Measurements from ENCODE around the gene EHF. TPM values are rescaled to one million over a fixed set of nuclear protein-coding genes. Genes with fewer than 3 reads are reported as not detected.

Gene EHF
- total RNA-seq, result not detected

GRCh38 chr11:34620820-34621792 is at the start of gene EHF:
Gene EHF, plus strand, starts transcription at chr11:34621093. Its CDS starts 21,538 bp downstream, at chr11:34642631.
- Mint-ChIP-seq H3K4me3 (no peak within 1 kb of the TSS), H3K27ac (no peak within 1 kb of the TSS), H3K4me1 (ENCODE audit: low read depth) (peaks cover 7% of the 10 kb centered on the region), H3K9me3 (no peaks in the 10 kb centered on the region), H3K36me3 (ENCODE audit: insufficient read depth in 2 of 2) (peaks cover 0 to 2% of the 10 kb centered on the region in 2 donors), H3K27me3 (ENCODE audit: low read depth) (peaks cover 68% of the 10 kb centered on the region)
- ATAC-seq (replicated peaks in 1 of 2) (no peak), DNase-seq (no peak)

- no peak overlapping the region for H3K27ac Mint-ChIP-seq
- no peak overlapping the region for H3K4me3 Mint-ChIP-seq
- no peak for DNase-seq
- peaks cover 13% of the 10 kb centered on the region for H3K4me1 Mint-ChIP-seq (ENCODE audit: low read depth)
- peak in 1 of 2 donors; percentile 53 for ATAC-seq (replicated peaks in 1 of 2)
- H3K27me3 Mint-ChIP-seq (ENCODE audit: low read depth), result peaks cover 65% of the 10 kb centered on the region
- no peaks in the 10 kb centered on the region for H3K36me3 Mint-ChIP-seq (ENCODE audit: insufficient read depth in 2 of 2)
- no peaks in the 10 kb centered on the region for H3K9me3 Mint-ChIP-seq
Observed at GRCh38 chr11:34573537-34573936, 47.4 kb upstream of the EHF start.

GRCh38 chr11:34575261-34575660 is 45.6 kb upstream of the EHF start:
- Mint-ChIP-seq H3K27me3 (ENCODE audit: low read depth) (peaks cover 64% of the 10 kb centered on the region), H3K4me3 (no peak overlapping the region), H3K36me3 (ENCODE audit: insufficient read depth in 2 of 2) (no peaks in the 10 kb centered on the region), H3K4me1 (ENCODE audit: low read depth) (peaks cover 9% of the 10 kb centered on the region), H3K27ac (no peak overlapping the region), H3K9me3 (no peaks in the 10 kb centered on the region)
- DNase-seq, result no peak
- no peak for ATAC-seq (replicated peaks in 1 of 2)

- Mint-ChIP-seq H3K4me1 (ENCODE audit: low read depth) (peaks cover 5% of the 10 kb centered on the region), H3K9me3 (no peaks in the 10 kb centered on the region), H3K27ac (no peak overlapping the region), H3K27me3 (ENCODE audit: low read depth) (peaks cover 63% of the 10 kb centered on the region), H3K36me3 (ENCODE audit: insufficient read depth in 2 of 2) (no peaks in the 10 kb centered on the region), H3K4me3 (no peak overlapping the region)
- DNase-seq (no peak), ATAC-seq (replicated peaks in 1 of 2) (no peak)
Observed at GRCh38 chr11:34575671-34576070, 45.2 kb upstream of the EHF start.

- H3K4me3 Mint-ChIP-seq, result no peak overlapping the region
- peaks cover 68% of the 10 kb centered on the region for H3K27me3 Mint-ChIP-seq (ENCODE audit: low read depth)
- H3K36me3 Mint-ChIP-seq (ENCODE audit: insufficient read depth in 2 of 2), result no peaks in the 10 kb centered on the region
- ATAC-seq (replicated peaks in 1 of 2) (no peak), DNase-seq (no peak)
- no peaks in the 10 kb centered on the region for H3K4me1 Mint-ChIP-seq (ENCODE audit: low read depth)
- H3K27ac Mint-ChIP-seq, result no peak overlapping the region
- no peaks in the 10 kb centered on the region for H3K9me3 Mint-ChIP-seq
Observed at GRCh38 chr11:34576331-34576730, 44.6 kb upstream of the EHF start.

- no peak for ATAC-seq (replicated peaks in 1 of 2)
- no peak overlapping the region for H3K4me3 Mint-ChIP-seq
Observed at GRCh38 chr11:34583818-34584217, 37.1 kb upstream of the EHF start.

GRCh38 chr11:34585304-34585734 is 35.6 kb upstream of the EHF start:
- peaks cover 84% of the 10 kb centered on the region for H3K27me3 Mint-ChIP-seq (ENCODE audit: low read depth)

More at GRCh38 chr11:34583818-34584217, 37.1 kb upstream of the EHF start:
- no peak for DNase-seq
- H3K36me3 Mint-ChIP-seq (ENCODE audit: insufficient read depth in 2 of 2), result no peaks in the 10 kb centered on the region
- H3K27ac Mint-ChIP-seq, result no peak overlapping the region
- no peaks in the 10 kb centered on the region for H3K9me3 Mint-ChIP-seq
- peaks cover 82% of the 10 kb centered on the region for H3K27me3 Mint-ChIP-seq (ENCODE audit: low read depth)
- peaks cover 11% of the 10 kb centered on the region for H3K4me1 Mint-ChIP-seq (ENCODE audit: low read depth)

GRCh38 chr11:34585735-34586487 is 35.0 kb upstream of the EHF start:
- Mint-ChIP-seq H3K4me3 (no peak overlapping the region), H3K27ac (no peak overlapping the region)

More at GRCh38 chr11:34585304-34585734, 35.6 kb upstream of the EHF start:
- no peak for ATAC-seq (replicated peaks in 1 of 2)
- no peak for DNase-seq
- Mint-ChIP-seq H3K4me1 (ENCODE audit: low read depth) (peaks cover 11% of the 10 kb centered on the region), H3K27ac (no peak overlapping the region), H3K36me3 (ENCODE audit: insufficient read depth in 2 of 2) (no peaks in the 10 kb centered on the region), H3K9me3 (no peaks in the 10 kb centered on the region), H3K4me3 (no peak overlapping the region)

GRCh38 chr11:34586488-34587281 is 34.2 kb upstream of the EHF start:
- peaks cover 11% of the 10 kb centered on the region for H3K4me1 Mint-ChIP-seq (ENCODE audit: low read depth)
- ATAC-seq (replicated peaks in 1 of 2), result no peak
- H3K9me3 Mint-ChIP-seq, result no peaks in the 10 kb centered on the region
- no peak overlapping the region for H3K4me3 Mint-ChIP-seq
- H3K27ac Mint-ChIP-seq, result no peak overlapping the region
- peaks cover 78% of the 10 kb centered on the region for H3K27me3 Mint-ChIP-seq (ENCODE audit: low read depth)
- no peaks in the 10 kb centered on the region for H3K36me3 Mint-ChIP-seq (ENCODE audit: insufficient read depth in 2 of 2)
- no peak for DNase-seq

More at GRCh38 chr11:34585735-34586487, 35.0 kb upstream of the EHF start:
- peaks cover 11% of the 10 kb centered on the region for H3K4me1 Mint-ChIP-seq (ENCODE audit: low read depth)
- H3K36me3 Mint-ChIP-seq (ENCODE audit: insufficient read depth in 2 of 2), result no peaks in the 10 kb centered on the region
- DNase-seq, result no peak
- H3K9me3 Mint-ChIP-seq, result no peaks in the 10 kb centered on the region
- H3K27me3 Mint-ChIP-seq (ENCODE audit: low read depth), result peaks cover 81% of the 10 kb centered on the region
- no peak for ATAC-seq (replicated peaks in 1 of 2)

GRCh38 chr11:34587282-34587677 is 33.6 kb upstream of the EHF start:
- no peak for ATAC-seq (replicated peaks in 1 of 2)
- H3K36me3 Mint-ChIP-seq (ENCODE audit: insufficient read depth in 2 of 2), result no peaks in the 10 kb centered on the region
- peaks cover 11% of the 10 kb centered on the region for H3K4me1 Mint-ChIP-seq (ENCODE audit: low read depth)
- no peaks in the 10 kb centered on the region for H3K9me3 Mint-ChIP-seq
- H3K4me3 Mint-ChIP-seq, result no peak overlapping the region
- no peak for DNase-seq
- no peak overlapping the region for H3K27ac Mint-ChIP-seq
- H3K27me3 Mint-ChIP-seq (ENCODE audit: low read depth), result peaks cover 75% of the 10 kb centered on the region

- Mint-ChIP-seq H3K27me3 (ENCODE audit: low read depth) (peaks cover 79% of the 10 kb centered on the region), H3K4me1 (ENCODE audit: low read depth) (peaks cover 11% of the 10 kb centered on the region)
Observed at GRCh38 chr11:34588023-34588422, 32.9 kb upstream of the EHF start.

GRCh38 chr11:34588701-34589100 is 32.2 kb upstream of the EHF start:
- Mint-ChIP-seq H3K9me3 (peaks cover 0 to 3% of the 10 kb centered on the region in 2 donors), H3K4me1 (ENCODE audit: low read depth) (peaks cover 11% of the 10 kb centered on the region), H3K27ac (no peak overlapping the region), H3K27me3 (ENCODE audit: low read depth) (peaks cover 79% of the 10 kb centered on the region), H3K4me3 (no peak overlapping the region), H3K36me3 (ENCODE audit: insufficient read depth in 2 of 2) (peaks cover 2% of the 10 kb centered on the region in 2 donors)
- ATAC-seq (replicated peaks in 1 of 2), result no peak
- DNase-seq, result no peak

More at GRCh38 chr11:34588023-34588422, 32.9 kb upstream of the EHF start:
- no peaks in the 10 kb centered on the region for H3K9me3 Mint-ChIP-seq
- no peak overlapping the region for H3K4me3 Mint-ChIP-seq
- DNase-seq (no peak), ATAC-seq (replicated peaks in 1 of 2) (no peak)
- no peak overlapping the region for H3K27ac Mint-ChIP-seq
- no peaks in the 10 kb centered on the region for H3K36me3 Mint-ChIP-seq (ENCODE audit: insufficient read depth in 2 of 2)

Measured in activated T-cell treated with anti-CD3 and anti-CD28 coated beads, Interleukin-2, amount 50 U/mL, for 72 hours (primary cell).